BLaER1 (cell line): ENCODE results near the gene DCAF4L1.

Experiments
- H3K27ac ChIP-seq: shearing (Covaris generic); formaldehyde crosslinking; 2 replicates; pipeline ENCODE4 v1.8.1; 2022
- H3K27me3 ChIP-seq: shearing (Covaris generic); formaldehyde crosslinking; 2 replicates; pipeline ENCODE4 v1.8.1; 2022
- H3K36me3 ChIP-seq: shearing (Covaris generic); formaldehyde crosslinking; 2 replicates; pipeline ENCODE4 v1.8.1; 2022
- H3K4me1 ChIP-seq: shearing (Covaris generic); formaldehyde crosslinking; 2 replicates; pipeline ENCODE4 v1.8.1; 2022
- H3K4me2 ChIP-seq: shearing (Covaris generic); formaldehyde crosslinking; 2 replicates; pipeline ENCODE4 v1.8.1; 2022
- H3K4me3 ChIP-seq: shearing (Covaris generic); formaldehyde crosslinking; 2 replicates; pipeline ENCODE4 v1.8.1; 2022
- H3K9ac ChIP-seq: shearing (Covaris generic); formaldehyde crosslinking; 2 replicates; pipeline ENCODE4 v1.8.1; 2022
- H3K9me3 ChIP-seq: shearing (Covaris generic); formaldehyde crosslinking; 2 replicates; pipeline ENCODE4 v1.8.1; 2022
- H4K20me1 ChIP-seq: shearing (Covaris generic); formaldehyde crosslinking; 2 replicates; pipeline ENCODE4 v1.8.1; 2022
- Cebpa-rat ChIP-seq: shearing (Covaris generic); IDR thresholded peaks from 2 replicates; pipeline ENCODE4 v1.8.1; 2022

The DCAF4L1 gene

GRCh38 chr4:41982716-41983115 lies 1.2 kb downstream of the DCAF4L1 start:
- no peaks in the 10 kb centered on the region for H4K20me1 ChIP-seq
- H3K27me3 ChIP-seq = no peaks in the 10 kb centered on the region
- no peak for TF ChIP-seq Cebpa-rat
- no peaks in the 10 kb centered on the region for H3K9me3 ChIP-seq
- no peak overlapping the region for H3K27ac ChIP-seq
- H3K4me2 ChIP-seq = no peak overlapping the region
- no peaks in the 10 kb centered on the region for H3K36me3 ChIP-seq
- H3K9ac ChIP-seq = no peak overlapping the region
- no peak overlapping the region for H3K4me3 ChIP-seq
- no peaks in the 10 kb centered on the region for H3K4me1 ChIP-seq

- no peak overlapping the region for H3K27ac ChIP-seq
- no peaks in the 10 kb centered on the region for H3K9me3 ChIP-seq
- TF ChIP-seq Cebpa-rat = no peak
- no peak overlapping the region for H3K4me3 ChIP-seq
- H4K20me1 ChIP-seq = no peaks in the 10 kb centered on the region
- no peaks in the 10 kb centered on the region for H3K27me3 ChIP-seq
- H3K4me1 ChIP-seq = peaks cover 13% of the 10 kb centered on the region
- no peak overlapping the region for H3K9ac ChIP-seq
- H3K4me2 ChIP-seq = no peak overlapping the region
- H3K36me3 ChIP-seq = no peaks in the 10 kb centered on the region
Measured at GRCh38 chr4:41985151-41985550, 3.6 kb downstream of the DCAF4L1 start.

- Histone ChIP-seq H3K4me2 (peak overlapping the region; percentile 91), H3K4me1 (peaks cover 30% of the 10 kb centered on the region), H3K27me3 (no peaks in the 10 kb centered on the region), H3K9ac (peak overlapping the region; percentile 84), H4K20me1 (no peaks in the 10 kb centered on the region), H3K27ac (peak overlapping the region; percentile 83), H3K4me3 (peak overlapping the region; percentile 91), H3K9me3 (no peaks in the 10 kb centered on the region), H3K36me3 (no peaks in the 10 kb centered on the region)
- no peak for TF ChIP-seq Cebpa-rat
Measured at GRCh38 chr4:41989994-41990364, 8.4 kb downstream of the DCAF4L1 start.

GRCh38 chr4:41990365-41991111 lies 9.0 kb downstream of the DCAF4L1 start, which contains the start of gene SLC30A9:
SLC30A9 (plus strand) TSS chr4:41990530; CDS start chr4:41990652, 122 bp downstream.
- TF ChIP-seq Cebpa-rat = no peak
- Histone ChIP-seq H3K27me3 (no peaks in the 10 kb centered on the region), H4K20me1 (no peaks in the 10 kb centered on the region), H3K36me3 (no peaks in the 10 kb centered on the region), H3K9ac (peak within 1 kb of the TSS; percentile 84), H3K4me1 (peaks cover 30% of the 10 kb centered on the region), H3K4me2 (peak within 1 kb of the TSS; percentile 91), H3K4me3 (peak within 1 kb of the TSS; percentile 91), H3K27ac (peak within 1 kb of the TSS; percentile 83), H3K9me3 (no peaks in the 10 kb centered on the region)

- Histone ChIP-seq H3K4me1 (peaks cover 36% of the 10 kb centered on the region), H3K4me3 (no peak overlapping the region), H3K4me2 (peak overlapping the region; percentile 91), H4K20me1 (no peaks in the 10 kb centered on the region), H3K9ac (no peak overlapping the region), H3K27ac (no peak overlapping the region), H3K36me3 (no peaks in the 10 kb centered on the region), H3K27me3 (no peaks in the 10 kb centered on the region), H3K9me3 (no peaks in the 10 kb centered on the region)
- no peak for TF ChIP-seq Cebpa-rat
Measured at GRCh38 chr4:41991916-41992767, 10.6 kb downstream of the DCAF4L1 start.

- H3K27me3 ChIP-seq = no peaks in the 10 kb centered on the region
- no peak overlapping the region for H3K4me3 ChIP-seq
- H3K9ac ChIP-seq = no peak overlapping the region
- H4K20me1 ChIP-seq = no peaks in the 10 kb centered on the region; the same call in 1 of the 2 replicates
- no peak for TF ChIP-seq Cebpa-rat
- peaks cover 36% of the 10 kb centered on the region for H3K4me1 ChIP-seq
- H3K4me2 ChIP-seq = no peak overlapping the region
- no peak overlapping the region for H3K27ac ChIP-seq
- no peaks in the 10 kb centered on the region for H3K9me3 ChIP-seq
- peaks cover 4% of the 10 kb centered on the region; the same call in 1 of the 2 replicates for H3K36me3 ChIP-seq
Measured at GRCh38 chr4:41992967-41993857, 11.7 kb downstream of the DCAF4L1 start.

- no peaks in the 10 kb centered on the region for H3K27me3 ChIP-seq
- no peaks in the 10 kb centered on the region for H3K9me3 ChIP-seq
- H3K36me3 ChIP-seq = peaks cover 4% of the 10 kb centered on the region; the same call in 1 of the 2 replicates
- peaks cover 3% of the 10 kb centered on the region; the same call in 1 of the 2 replicates for H4K20me1 ChIP-seq
- H3K4me2 ChIP-seq = no peak overlapping the region
- peaks cover 27% of the 10 kb centered on the region for H3K4me1 ChIP-seq
- TF ChIP-seq Cebpa-rat = no peak
- no peak overlapping the region for H3K27ac ChIP-seq
- H3K4me3 ChIP-seq = no peak overlapping the region
- no peak overlapping the region for H3K9ac ChIP-seq
Measured at GRCh38 chr4:41994461-41994985, 13.0 kb downstream of the DCAF4L1 start.

- no peak overlapping the region for H3K27ac ChIP-seq
- H3K36me3 ChIP-seq = peaks cover 12% of the 10 kb centered on the region
- H3K9me3 ChIP-seq = no peaks in the 10 kb centered on the region
- no peak overlapping the region for H3K4me2 ChIP-seq
- H3K4me1 ChIP-seq = peaks cover 6% of the 10 kb centered on the region
- H3K27me3 ChIP-seq = no peaks in the 10 kb centered on the region
- no peak for TF ChIP-seq Cebpa-rat
- H3K9ac ChIP-seq = no peak overlapping the region
- no peak overlapping the region for H3K4me3 ChIP-seq
- peaks cover 17% of the 10 kb centered on the region; the same call in 1 of the 2 replicates for H4K20me1 ChIP-seq
Measured at GRCh38 chr4:41998019-41998418, 16.5 kb downstream of the DCAF4L1 start.

- no peak overlapping the region for H3K9ac ChIP-seq
- no peaks in the 10 kb centered on the region for H3K27me3 ChIP-seq
- H3K36me3 ChIP-seq = peaks cover 13% of the 10 kb centered on the region
- no peak for TF ChIP-seq Cebpa-rat
- no peak overlapping the region for H3K4me3 ChIP-seq
- H3K27ac ChIP-seq = no peak overlapping the region
- peaks cover 17% of the 10 kb centered on the region; the same call in 1 of the 2 replicates for H4K20me1 ChIP-seq
- H3K9me3 ChIP-seq = no peaks in the 10 kb centered on the region
- no peak overlapping the region for H3K4me2 ChIP-seq
- H3K4me1 ChIP-seq = peaks cover 6% of the 10 kb centered on the region
Measured at GRCh38 chr4:41999321-41999720, 17.8 kb downstream of the DCAF4L1 start.
